GM19463 (cell line): ENCODE measurements around the gene KRT84.

Experiments
- ATAC-seq: cut with Tn5 transposase; IDR thresholded peaks from one replicate; pipeline ENCODE4 v1.9.1; 2021; ENCODE audit warnings: mild to moderate bottlenecking, moderate library complexity; ENCODE audit not compliant: unreplicated experiment

Gene KRT84

DNA sequence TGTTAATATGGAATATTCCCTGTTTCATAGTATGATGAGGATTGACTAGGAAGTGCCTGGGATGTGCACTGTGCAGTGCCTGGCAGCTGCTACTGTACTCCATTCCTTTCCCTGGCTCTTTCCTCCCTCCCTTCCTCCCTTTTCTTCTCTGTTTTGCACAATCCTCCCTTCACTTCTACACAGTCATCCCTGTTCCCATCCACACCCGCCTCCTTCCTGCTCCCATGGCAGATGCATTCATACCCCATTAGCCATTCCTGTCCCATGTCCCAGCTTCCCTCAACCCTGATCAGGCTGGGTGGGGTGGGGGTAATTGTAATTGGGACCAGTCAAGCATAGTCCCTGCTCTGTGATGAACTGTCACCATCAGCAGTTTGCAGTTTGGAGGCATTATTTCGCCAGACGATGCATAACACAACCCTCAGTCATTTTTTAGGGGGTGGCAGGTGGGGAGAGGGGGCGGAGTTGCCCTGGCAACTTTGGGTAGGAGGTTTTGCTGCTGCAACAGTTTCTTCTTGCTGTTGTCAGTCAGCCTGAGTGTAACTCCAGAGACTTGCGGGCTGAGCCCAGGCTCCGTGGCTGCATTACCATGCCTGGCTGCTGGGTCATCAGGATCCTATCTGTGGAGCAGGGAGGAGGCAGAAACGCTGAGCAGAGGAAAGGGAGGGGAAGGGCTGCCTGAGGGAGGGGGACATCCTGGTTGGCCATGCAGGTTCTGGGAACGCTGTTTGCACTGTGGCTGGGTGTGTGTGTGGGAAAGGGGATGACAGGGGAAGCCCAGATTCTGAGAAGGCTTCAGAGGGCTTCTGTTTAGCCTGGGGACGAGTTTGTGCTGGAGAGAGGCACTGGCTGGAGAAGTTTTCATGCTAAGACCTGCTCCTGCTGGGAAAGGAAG, 4.1 kb upstream of the KRT84 start:
- no peak for ATAC-seq

DNA sequence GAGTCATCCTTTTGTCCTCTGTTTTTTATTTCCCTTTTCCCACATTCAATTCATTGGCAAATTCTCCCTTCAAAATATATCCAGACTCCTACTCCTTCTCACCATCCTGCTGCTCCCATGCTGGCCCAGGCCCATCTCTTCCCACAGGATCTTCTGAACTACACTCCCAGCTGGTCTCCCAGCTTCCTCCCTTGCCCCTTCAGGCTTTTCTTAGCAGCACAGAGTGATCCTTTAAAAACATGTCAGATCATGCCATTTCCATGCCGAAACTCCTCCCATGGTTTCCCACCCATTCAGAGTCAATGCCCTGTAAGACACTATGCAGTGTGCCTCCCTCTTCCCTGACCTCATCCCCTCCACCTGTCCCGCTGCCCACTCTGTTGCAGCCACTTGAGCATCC, 2.4 kb upstream of the KRT84 start:
- ATAC-seq = no peak

DNA sequence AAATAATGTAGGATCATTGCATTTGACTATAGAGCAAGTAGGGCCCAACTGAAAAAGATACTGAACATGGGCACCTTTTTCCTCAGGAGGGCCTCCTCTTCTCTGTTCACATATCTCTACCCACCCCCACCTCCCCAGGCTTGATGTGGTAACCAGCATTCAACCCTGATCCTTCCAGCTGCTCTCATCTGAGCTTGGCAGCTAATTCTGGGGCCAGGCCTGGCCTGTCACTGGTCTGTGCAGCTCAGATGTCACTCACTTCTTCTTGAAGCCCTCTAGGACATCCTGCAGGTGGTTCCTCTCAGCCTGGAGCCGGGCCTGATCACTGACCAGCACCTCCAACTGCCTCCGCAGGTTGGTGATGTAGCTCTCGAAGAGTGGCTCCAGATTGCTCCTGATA, 2.1 kb downstream of the KRT84 start:
- ATAC-seq = no peak

DNA sequence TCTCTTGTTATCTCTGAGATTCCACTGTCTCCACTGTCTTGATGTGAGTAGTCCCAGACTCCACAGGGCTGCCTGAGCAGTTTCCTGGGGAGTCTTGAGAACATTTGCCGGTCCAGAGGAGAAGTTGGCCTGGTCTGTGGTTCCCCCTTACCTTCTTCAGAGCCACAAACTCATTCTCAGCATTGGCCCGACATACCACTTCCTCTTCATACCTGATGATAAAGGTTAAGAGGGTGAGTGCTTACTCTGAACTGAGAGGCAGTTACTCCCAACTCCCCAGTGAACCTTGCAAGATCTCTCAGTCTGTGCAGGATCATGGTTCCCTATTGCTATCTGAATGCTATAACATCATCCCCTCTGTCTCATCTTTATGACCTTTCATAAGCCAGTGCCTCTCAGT, 2.6 kb downstream of the KRT84 start:
- ATAC-seq = no peak

DNA sequence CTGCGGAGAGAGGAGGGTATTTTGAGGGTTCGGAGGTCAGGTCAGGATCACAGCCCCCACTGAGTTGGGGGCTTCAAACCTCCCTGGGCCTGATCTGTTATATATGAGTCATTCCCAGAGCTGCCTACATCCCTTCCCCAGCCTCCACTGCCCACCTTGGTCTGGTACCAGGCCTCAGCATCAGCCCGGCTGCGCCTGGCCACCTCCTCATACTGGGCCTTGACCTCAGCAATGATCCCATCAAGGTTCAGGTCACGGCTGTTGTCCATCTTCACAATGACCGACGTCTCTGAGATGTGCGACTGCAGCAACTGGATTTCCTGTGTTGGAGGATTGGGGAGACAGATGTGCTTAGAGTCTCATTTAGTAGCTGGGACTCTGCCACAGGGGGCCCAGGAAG, 4.2 kb downstream of the KRT84 start:
- no peak for ATAC-seq

DNA sequence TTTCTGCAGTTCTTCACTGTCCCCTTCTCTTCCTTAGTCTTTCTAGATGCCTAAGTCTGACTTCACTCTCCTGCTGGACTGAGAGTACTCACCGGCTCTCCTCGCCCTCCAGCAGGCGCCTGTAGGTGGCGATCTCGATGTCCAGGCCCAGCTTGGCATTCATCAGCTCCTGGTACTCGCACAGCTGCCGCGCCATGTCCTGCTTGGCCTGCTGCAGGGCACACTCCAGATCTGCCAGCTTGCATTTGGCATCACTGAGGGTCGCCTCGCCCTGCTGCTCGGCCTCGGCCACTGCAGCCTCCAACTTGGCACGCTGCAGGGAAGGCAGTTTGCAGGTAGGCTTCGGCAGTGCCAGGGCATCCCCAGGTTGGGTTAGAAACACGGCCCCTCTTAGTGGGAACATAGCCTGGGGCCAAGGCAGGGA, 5.2 kb downstream of the KRT84 start:
- no peak for ATAC-seq

DNA sequence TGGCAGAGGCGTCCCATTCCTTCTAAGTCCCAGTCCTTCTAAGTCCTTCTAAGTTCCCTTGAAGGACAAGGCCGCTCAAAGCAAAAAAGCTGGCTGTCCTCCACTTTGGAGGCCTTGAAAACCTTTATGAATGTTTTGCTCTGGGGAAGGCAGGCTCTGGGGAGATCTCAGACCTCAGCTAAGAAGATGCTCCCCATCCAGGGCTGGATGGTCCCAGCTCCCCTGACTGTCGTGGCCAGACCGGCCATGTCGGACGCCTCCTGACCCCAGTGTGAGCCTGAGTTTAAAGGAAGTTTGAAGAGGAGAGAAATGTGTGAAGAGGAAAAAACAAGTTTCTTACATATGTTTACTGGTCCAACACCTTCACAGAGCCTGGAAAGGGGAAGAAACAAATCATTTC, 5.9 kb downstream of the KRT84 start:
- ATAC-seq = no peak

DNA sequence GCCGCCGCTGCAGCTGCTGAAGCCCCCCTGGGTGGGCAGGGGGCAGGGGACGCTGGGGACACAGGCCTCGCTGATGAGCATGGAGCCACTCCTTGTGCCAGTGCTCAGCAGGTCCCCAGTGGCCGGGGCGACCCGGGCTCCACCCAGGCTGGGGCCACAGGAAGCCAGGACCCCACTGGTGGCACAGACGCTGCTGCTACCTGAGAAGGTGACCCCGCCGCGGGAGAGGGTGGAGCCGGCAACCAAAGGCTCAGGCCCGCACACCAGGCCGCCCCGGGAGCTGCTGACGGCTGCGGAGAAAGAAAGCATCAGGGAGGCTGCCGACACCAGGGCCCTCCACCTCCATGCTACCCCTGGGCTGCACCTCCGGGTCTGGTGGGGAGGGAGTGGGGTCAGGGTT, 7.4 kb downstream of the KRT84 start:
- no peak for ATAC-seq

DNA sequence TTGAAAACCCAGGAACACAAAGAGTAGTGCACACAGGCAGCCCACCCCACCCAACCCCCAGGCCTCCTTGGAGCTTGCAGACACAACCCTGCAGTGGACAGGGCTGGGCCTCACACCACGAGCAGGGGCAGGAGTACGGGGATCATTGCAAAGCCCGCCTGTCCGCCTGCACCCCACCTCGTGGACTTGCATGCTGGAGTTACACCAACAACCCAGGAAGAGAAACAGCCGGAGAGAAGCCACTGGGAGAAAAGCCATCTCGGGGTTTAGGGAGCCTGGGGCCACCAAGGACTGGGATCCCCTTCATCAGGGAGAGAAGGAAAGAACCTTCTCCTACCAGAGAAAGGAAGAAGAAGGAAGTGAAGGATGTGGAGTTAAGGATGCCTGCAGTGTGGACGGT, 8.2 kb downstream of the KRT84 start:
- ATAC-seq = no peak

DNA sequence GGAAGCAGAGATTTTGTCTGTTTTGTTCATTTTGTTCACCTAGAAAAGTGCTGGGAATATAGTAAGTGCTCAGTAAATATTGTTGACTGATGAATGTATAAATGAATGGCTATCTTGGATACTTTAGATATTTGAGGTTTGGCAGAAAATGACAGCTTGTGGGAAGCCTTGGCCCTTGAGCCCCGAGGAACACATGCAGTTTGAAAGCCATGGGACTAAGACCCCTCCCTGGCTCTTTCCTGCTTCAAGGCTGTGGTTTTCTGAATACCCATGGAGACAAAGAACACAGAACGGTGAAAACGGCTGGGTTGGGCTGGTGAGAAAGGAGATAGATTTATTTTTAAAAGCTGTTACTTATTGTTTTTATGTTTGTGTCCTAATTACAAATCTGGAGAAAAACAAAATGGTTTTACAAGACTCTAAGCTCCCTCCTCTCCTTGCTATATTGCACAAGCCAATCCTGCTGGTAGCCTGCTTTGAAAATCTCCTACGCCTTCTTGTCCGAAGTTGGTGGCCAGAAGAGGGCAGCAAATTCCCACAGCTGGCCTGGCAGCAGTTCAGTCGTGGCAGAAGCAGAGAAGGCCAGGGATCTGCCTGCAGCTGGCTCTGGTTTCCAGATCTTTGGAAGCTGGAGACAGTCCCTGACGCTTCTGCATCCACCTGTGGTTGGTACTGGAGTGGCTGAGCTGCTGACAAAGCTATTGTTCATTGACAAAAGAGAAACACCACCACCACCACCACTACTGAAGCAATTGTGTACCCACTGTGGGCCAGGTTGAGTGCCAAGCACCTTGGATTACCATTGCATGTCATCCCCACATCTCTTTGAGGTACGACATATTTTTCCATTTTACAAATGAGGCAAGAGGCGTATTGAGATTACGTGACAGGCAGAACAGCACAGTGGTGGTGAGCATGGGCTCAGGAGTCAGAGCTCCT, 13.0 kb downstream of the KRT84 start:
- ATAC-seq = no peak

DNA sequence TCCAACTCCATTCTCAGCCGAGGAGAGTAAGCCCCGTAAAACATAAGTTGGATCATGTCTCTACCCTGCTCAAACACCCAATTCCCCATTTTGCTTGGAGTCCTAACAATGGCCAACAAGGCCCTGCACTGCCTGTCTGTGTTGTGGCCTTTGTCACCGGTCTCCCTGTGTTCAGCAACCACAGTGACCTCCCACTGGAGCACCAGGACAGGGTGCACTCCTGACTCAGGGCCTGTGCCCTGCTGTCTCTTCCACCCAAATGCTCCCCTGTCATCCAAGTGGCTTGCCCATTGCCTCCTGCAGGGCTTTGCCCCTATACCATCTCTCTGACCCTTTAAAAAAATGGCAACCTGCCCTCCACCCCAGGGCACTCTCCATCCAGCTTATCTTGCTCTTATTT, 13.7 kb downstream of the KRT84 start:
- no peak for ATAC-seq

DNA sequence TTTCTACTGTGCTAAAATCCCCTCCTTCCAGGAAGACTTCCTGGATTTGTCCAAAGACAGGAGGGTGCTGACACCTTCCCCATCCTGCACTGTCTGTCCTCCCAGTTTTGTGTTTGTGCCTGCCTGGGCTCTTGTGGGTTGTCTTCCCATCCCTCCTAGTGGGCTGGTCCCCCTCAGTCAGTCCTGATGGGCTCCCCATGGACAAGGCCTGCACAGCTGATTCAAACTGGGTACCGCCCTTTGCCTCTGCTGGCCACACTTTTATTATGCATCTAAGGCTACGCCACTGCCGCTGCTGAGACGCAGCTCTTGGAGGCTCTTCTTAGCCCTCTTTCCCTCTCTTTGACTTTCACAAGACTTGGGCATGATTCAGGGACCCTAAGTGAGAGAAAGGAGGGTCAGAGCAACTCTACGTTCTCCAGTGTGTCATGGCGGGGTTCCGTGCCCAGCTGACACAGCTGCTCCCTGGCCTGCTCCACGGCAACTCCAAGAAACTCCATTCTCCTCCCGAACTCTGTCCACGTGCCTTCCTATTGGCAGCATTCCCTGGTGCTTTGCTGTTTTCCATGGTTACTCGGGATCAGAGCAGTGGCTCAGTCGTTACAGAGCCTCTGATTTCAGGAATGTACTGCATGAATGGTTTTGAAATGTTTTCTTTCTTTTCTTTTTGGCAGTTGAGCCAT, 14.4 kb downstream of the KRT84 start:
- no peak for ATAC-seq

DNA sequence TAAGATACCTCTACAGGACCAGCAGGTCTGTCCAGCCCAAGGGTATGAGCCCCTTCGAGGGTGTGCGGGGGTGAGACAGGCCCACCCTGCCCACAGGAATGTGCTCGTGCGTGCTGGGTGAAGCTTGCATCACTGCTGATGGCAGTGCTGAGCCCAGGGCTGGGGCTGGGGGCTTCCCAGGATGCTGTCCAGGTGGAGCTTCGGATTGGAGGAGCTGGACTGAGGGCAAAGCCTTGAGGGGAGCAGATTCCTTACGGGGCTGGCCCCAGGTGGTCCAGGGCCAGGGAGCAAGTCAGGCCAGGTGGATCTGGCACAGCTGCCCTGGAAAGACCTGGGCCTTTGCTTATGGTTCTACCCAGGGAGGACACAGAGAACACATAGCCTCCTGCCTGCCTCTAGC, 15.6 kb downstream of the KRT84 start:
- no peak for ATAC-seq

DNA sequence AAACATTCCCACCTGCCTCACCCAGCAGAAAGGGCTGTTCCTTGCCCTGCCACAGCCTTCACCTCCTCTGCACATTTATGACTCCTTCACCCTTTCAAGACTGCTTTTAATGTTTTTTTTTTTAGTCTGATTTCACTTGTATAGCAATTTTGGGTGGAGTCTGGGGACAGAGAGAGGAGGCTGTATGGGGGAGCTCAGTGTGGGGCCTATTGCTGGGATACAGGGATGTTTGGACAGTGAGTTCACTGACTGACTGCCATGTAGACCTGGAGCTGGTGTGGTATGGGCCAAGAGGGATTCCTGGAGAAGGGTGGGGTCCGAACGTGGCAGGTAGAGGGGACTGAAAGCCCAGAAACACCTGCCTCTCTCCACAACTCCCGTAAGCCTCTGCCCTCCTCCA, 16.2 kb downstream of the KRT84 start:
- no peak for ATAC-seq

DNA sequence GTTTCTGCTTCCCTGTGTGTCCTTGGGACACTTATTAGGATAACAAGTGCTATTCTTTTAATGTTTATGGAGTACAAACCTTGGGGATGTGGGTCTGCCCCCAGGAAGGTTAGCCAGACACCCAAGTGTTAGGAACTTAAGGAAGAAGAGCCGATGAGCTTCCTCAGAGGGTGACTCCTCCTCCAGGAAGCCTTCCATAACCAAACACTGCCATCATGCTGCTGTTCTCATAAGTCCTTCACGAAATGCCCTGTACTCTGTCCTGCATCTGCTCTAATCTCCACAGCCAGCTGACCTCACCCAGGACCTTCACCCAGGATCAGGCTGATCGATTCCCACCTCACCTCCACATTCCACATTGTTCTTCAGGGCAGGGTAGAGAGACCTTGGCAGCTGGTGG, 16.9 kb downstream of the KRT84 start:
- no peak for ATAC-seq

DNA sequence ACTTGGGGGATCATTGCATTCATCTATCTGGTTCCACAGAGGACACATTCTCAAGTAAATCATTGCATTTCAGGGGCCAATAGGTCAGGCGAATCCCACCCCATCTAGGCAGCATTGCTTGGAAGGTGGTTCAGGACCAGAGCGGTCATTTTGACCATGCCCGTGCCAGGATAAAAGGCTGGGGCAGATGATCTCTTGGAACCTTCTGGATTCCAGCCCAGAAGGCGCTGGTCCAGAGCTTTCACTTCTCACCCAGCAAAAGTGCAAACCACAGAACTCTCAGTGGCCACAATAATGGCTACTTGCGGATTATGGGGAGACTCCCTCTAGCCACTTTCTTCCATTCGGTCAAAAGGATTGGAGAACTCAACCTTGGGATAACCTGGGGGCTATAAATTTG, 17.6 kb downstream of the KRT84 start:
- no peak for ATAC-seq

DNA sequence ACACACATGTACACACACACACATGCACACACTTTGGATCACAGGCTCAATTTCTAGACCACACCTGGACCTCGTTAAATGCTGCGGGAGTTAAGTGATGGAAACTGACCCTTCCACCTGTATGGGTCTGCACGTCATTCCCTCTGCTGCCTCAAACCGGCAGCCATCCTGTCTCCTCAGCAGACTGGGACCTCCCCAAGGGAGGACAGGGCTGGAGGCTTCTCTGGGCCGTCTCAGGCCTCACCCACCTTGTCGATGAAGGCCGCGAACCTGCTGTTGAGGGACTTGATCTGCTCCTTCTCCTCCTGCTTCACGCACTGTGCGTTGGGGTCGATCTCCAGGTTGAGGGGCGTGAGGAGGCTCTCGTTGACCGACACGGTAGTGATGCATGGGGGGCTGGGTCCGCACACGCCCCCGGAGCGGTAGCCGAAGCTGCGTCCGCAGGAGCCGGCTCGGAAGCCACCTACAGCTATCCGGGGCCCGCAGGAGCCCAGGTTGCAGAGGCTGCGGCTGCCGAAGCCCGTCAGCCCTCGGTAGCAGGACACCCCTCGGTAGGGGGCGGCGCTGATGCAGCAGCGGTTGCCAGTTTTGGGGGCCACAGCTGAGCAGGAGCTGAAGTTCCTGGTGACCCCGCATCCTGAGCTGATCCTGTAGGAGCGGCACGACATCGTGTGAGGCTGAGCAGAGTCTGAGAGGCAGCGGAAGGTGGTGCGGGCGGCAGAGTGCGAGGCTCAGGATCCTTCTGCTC, 18.5 kb downstream of the KRT84 start, which contains the start of gene KRT85:
KRT85 (minus strand) TSS at position 744 of the 748 bp plus-strand sequence; CDS start at position 668, 76 bp downstream.
- ATAC-seq = no peak

DNA sequence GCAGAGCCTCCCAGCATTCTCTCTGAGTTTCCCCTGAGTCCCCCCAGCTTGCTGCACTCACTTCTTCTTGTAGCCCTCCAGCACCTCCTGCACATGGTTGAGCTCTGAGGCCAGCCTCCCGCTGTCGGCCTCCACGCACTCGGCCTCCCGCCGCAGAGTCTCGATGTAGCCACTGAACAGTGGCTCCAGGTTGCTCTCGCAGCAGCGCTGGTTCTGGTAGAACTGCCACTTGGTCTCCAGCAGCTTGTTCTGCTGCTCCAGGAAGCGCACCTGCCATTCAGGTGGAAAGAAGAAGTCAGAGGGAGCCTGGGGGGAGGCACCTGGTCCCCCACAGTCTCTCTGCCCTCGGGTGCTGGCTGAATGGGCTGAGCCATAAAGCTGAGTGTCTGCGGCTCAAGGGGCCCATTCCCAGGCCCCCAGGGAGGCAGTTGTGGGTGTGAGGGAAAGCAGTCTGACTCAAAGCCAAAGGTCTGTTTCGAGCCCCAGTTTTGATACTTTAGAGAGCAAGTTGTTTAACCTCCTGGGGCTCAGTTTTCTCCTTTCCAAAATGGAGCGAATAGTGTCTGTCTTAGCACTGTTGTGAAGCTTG, 20.5 kb downstream of the KRT84 start:
- ATAC-seq = no peak

DNA sequence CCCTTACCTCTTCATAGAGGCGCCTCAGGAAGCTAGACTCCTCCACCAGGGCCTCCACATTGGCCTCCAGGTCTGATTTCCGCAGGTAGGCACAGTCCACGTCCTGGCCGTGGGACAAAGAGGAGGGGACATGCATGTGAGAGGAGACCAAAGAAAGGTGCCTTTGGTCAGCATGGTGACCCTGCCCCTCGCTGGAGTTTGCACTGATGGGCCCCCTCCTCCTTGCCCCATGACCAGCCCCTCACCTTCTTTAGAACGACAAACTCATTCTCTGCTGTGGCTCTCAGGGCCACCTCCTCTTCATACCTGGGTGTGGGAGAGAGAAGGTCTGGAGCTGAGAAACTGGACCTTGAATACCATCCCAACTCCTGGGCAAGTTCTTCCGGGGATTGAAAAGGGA, 21.4 kb downstream of the KRT84 start:
- ATAC-seq = no peak

DNA sequence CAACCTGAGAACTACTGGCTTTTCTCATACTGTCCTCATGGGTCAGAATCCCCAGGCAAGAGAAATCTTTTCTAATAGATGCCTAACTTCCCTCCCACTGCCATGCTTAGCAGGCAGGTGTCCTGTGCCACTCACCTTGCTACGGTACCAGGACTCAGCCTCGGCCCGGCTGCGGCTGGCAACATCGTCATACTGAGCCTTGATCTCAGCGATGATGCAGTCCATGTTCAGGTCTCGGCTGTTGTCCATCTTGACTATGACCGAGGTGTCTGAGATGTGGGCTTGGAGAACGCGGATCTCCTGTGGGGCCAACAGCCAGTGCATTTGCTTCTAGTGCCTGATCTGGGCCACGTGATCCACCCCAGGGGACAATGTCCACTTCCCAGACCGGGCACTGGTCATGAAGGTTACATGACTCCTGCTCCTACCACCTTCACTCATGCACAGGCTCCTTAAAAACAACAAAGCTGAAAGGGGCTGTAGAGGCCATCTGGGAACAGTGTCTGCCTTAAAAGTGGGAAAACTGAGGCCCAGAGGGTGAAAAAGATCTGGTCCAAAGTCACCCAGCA, 22.3 kb downstream of the KRT84 start:
- no peak for ATAC-seq
